ENCODE results near the gene PAPSS2.
"Not testable (repeated sequence)": the region's sequence is repeated elsewhere in the genome, so short reads cannot be mapped to it uniquely, and the experiment has no call there.

DNA sequence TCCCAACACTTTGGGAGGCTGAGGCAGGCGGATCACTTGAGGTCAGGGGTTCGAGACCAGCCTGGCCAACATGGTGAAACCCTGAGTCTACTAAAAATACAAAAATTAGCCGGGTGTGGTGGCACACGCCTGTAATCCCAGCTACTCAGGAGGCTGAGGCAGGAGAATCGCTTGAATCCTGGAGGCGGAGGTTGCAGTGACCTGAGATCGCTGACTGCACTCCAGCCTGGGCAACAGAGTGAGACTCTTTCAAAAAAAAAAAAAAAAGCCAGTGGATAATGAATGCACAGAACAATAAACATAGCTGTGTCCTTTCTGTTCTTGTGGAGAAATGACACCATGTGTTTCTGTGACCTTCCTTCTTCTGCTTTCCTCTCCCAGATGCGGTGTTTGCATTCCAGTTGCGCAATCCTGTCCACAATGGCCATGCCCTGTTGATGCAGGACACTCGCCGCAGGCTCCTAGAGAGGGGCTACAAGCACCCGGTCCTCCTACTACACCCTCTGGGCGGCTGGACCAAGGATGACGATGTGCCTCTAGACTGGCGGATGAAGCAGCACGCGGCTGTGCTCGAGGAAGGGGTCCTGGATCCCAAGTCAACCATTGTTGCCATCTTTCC lies 83.4 kb downstream of the PAPSS2 start:
- TF ChIP-seq, protein P1, sequence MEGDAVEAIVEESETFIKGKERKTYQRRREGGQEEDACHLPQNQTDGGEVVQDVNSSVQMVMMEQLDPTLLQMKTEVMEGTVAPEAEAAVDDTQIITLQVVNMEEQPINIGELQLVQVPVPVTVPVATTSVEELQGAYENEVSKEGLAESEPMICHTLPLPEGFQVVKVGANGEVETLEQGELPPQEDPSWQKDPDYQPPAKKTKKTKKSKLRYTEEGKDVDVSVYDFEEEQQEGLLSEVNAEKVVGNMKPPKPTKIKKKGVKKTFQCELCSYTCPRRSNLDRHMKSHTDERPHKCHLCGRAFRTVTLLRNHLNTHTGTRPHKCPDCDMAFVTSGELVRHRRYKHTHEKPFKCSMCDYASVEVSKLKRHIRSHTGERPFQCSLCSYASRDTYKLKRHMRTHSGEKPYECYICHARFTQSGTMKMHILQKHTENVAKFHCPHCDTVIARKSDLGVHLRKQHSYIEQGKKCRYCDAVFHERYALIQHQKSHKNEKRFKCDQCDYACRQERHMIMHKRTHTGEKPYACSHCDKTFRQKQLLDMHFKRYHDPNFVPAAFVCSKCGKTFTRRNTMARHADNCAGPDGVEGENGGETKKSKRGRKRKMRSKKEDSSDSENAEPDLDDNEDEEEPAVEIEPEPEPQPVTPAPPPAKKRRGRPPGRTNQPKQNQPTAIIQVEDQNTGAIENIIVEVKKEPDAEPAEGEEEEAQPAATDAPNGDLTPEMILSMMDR (conservative IDR thresholded peaks at IDR 0.05 in 1 of 2, IDR thresholded peaks at IDR 0.05 in 1 of 2; ENCODE audit: low read depth in 1 of 2, low read length in 2 of 2) = not testable (repeated sequence)
- TF ChIP-seq EZH2 (IDR thresholded peaks at IDR 0.05; ENCODE audit: low read length, missing control alignments) = not testable (repeated sequence)
